Right lobe of liver (tissue), 6 donors: ENCODE results near the gene GGA1. TPM values are rescaled to one million over a fixed set of nuclear protein-coding genes. Genes with fewer than 3 reads are reported as not detected.

Experiments used
- ATAC-seq, 4 donors: fragments of 200-7000 bp; cut with Tn5 transposase; one replicate each; pipeline ENCODE4 v1.9.1; 2020; ENCODE audit warnings: mild to moderate bottlenecking in 4 of 4, moderate library complexity in 4 of 4
- DNase-seq, 3 donors: peaks; one replicate each; pipeline ENCODE4 v3.0.0-alpha.2; 2020
- H3K27ac ChIP-seq, 3 donors: fragments of 200-600 bp; one replicate each; pipeline ENCODE4 v1.8.0; 2022
- H3K27me3 ChIP-seq, 2 donors: fragments of 200-600 bp; one replicate each; pipeline ENCODE4 v1.8.0; 2022
- H3K36me3 ChIP-seq, 4 donors: fragments of 200-600 bp; sonication (generic) in 1 of 4; one replicate each; pipeline versions ENCODE4 v1.5.1 to v1.8.0; 2017 to 2022; ENCODE audit warnings: control low read depth in 1 of 4
- H3K4me1 ChIP-seq, 4 donors: fragments of 200-600 bp; sonication (generic) in 1 of 4; one replicate each; pipeline versions ENCODE4 v1.5.1 to v1.8.0; 2017 to 2022; ENCODE audit warnings: control low read depth in 1 of 4
- H3K4me3 ChIP-seq, 3 donors: fragments of 200-600 bp; one replicate each; pipeline ENCODE4 v1.8.0; 2022
- H3K9me3 ChIP-seq, 4 donors: fragments of 200-600 bp; sonication (generic) in 1 of 4; one replicate each; pipeline versions ENCODE4 v1.5.1 to v1.8.0; 2017 to 2022; ENCODE audit warnings: control low read depth in 1 of 4
- POLR2A ChIP-seq: fragments of 450-650 bp; IDR thresholded peaks from one replicate; pipeline ENCODE4 v1.6.1; 2017; ENCODE audit warnings: antibody characterized with exemption, mild to moderate bottlenecking
- whole genome bisulfite sequencing: methylation state at CpG from one replicate; pipeline ENCODE4 v1.1.6; 2018; ENCODE audit warnings: low coverage, low lambda C conversion rate; ENCODE audit not compliant: insufficient coverage; ENCODE audit errors: missing lambda C conversion rate; 5-methylcytosine and 5-hydroxymethylcytosine counted together
- intact Hi-C, 2 donors: fragments of 100-400 bp; cut with DNase I; formaldehyde crosslinking; loops; one replicate each; pipeline versions ENCODE4 v1.11.2 to v1.14.1; 2022
- total RNA-seq, 6 experiments: library from RNA; depleted of rRNA in 2 of 6; stranded (reverse); fragments of >200 nt in 2 of 6; fragmentation: NEBNext Ultra II Directional in 3 of 6; extraction: Animal tissue kit (Norgen Biotek cat#: 25700) in 3 of 6; gene quantifications; one replicate each; pipeline versions ENCODE4 v1.1.0 to v1.2.4, GENCODE V29; 2016 to 2023
- TF ChIP-seq, protein P1 (sequence below), 4 donors: fragments of 200-600 bp in 3 of 4; fragments of 450-650 bp in 1 of 4; IDR thresholded peaks; one replicate each; pipeline versions ENCODE4 v1.5.1 to v1.8.0; 2016 to 2022; ENCODE audit warnings: antibody characterized with exemption in 4 of 4, mild to moderate bottlenecking in 2 of 4
- donor health status: DM: no; HTN: yes; CAD: no.
- donor health status: DM: no; HTN: no; CAD: no.
- donor health status: DM: no; HTN: no; CAD: no.
- donor health status: DM: no; HTN: yes; CAD: no.
- donor health status: DM: no; HTN: yes; CAD: no.

The GGA1 gene
- total RNA-seq, 6 experiments from 2014 or later = 18.4 to 27.3 (median 24.1) TPM

GRCh38 chr22:37560608-37561211, 47.9 kb upstream of the GGA1 start:
- ATAC-seq (peak; percentile 4 to 23 (median 17)), DNase-seq (peak in 2 of 3 donors; percentile 80 to 83)
- no peaks in the 10 kb centered on the region for H3K27me3 ChIP-seq
- H3K4me3 ChIP-seq = peak overlapping the region; percentile 63 to 86 (median 84)
- peaks cover 0 to under 1% (median under 1%) of the 10 kb centered on the region in 4 donors for H3K36me3 ChIP-seq
- peak overlapping the region; percentile 95 to 99 (median 97) for H3K27ac ChIP-seq
- H3K9me3 ChIP-seq = no peaks in the 10 kb centered on the region
- intact Hi-C loops = no loop called here
- peaks cover 0 to 71% (median 38%) of the 10 kb centered on the region in 4 donors for H3K4me1 ChIP-seq
- WGBS = 0% methylated on average over 27 of the region's 72 CpGs
- TF ChIP-seq, protein P1, sequence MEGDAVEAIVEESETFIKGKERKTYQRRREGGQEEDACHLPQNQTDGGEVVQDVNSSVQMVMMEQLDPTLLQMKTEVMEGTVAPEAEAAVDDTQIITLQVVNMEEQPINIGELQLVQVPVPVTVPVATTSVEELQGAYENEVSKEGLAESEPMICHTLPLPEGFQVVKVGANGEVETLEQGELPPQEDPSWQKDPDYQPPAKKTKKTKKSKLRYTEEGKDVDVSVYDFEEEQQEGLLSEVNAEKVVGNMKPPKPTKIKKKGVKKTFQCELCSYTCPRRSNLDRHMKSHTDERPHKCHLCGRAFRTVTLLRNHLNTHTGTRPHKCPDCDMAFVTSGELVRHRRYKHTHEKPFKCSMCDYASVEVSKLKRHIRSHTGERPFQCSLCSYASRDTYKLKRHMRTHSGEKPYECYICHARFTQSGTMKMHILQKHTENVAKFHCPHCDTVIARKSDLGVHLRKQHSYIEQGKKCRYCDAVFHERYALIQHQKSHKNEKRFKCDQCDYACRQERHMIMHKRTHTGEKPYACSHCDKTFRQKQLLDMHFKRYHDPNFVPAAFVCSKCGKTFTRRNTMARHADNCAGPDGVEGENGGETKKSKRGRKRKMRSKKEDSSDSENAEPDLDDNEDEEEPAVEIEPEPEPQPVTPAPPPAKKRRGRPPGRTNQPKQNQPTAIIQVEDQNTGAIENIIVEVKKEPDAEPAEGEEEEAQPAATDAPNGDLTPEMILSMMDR (IDR thresholded peaks at IDR 0.05) = no peak
- TF ChIP-seq POLR2A = peak; percentile 0

GRCh38 chr22:37561212-37562048, 47.2 kb upstream of the GGA1 start:
- 0% methylated on average over 12 of the region's 56 CpGs for WGBS
- Histone ChIP-seq H3K27ac (peak overlapping the region; percentile 95 to 99 (median 97)), H3K9me3 (no peaks in the 10 kb centered on the region), H3K4me3 (peak overlapping the region; percentile 63 to 86 (median 84)), H3K36me3 (peaks cover 0 to 7% (median 4%) of the 10 kb centered on the region in 4 donors), H3K27me3 (no peaks in the 10 kb centered on the region), H3K4me1 (peaks cover 0 to 78% (median 45%) of the 10 kb centered on the region in 4 donors)
- intact Hi-C loops = no loop called here
- DNase-seq (peak; percentile 92 to 95 (median 94)), ATAC-seq (peak; percentile 56 to 70 (median 61))
- TF ChIP-seq POLR2A = peak; percentile 73
- TF ChIP-seq, protein P1 (IDR thresholded peaks at IDR 0.05) = peak; percentile 82 to 92 (median 88)

DNA sequence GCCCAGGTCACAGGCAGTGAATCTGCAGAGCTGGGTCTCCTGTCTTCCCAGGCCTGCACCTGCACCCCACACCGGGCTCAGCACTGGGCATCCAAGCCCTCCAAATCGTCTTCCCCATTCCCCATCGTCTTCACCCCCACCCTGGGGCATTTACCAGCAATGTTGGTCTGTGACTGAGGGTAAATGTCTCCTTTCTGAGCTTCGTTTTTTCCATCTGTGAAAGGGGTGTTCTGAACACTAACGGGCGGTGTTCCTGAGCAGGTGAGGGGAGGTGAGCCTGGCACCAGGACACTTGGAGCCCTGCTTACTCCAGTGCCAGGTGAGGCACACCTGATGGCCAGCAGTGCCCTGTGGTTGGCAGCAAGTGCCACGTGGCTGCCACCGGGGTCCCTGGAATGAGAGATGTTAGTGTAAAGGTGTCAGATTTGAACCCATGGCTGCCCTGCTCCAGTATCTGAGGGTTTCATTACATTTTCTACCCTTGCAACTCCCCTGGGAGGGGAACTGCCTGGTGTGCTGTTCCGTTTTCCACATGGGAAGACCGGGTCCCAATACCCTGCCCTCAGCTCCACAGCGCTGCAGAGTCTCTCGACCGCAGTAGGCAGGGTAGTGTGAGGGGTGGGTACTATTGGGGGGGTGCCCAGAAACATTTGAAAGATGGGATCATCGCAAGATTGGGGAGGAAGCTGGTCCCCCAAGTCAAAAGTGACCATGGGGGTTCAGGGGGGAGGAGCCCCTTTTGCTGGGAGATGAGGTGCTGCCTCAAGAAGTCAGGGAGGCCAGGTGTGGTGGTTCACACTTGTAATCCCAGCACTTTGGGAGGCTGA, 46.4 kb upstream of the GGA1 start:
- Histone ChIP-seq H3K27ac (peak overlapping the region; percentile 95 to 99 (median 97)), H3K4me1 (peaks cover 0 to 81% (median 49%) of the 10 kb centered on the region in 4 donors), H3K36me3 (peaks cover 0 to 14% (median 7%) of the 10 kb centered on the region in 4 donors), H3K9me3 (no peaks in the 10 kb centered on the region), H3K4me3 (peak overlapping the region; percentile 63 to 86 (median 84)), H3K27me3 (no peaks in the 10 kb centered on the region)
- DNase-seq = no peak
- 26% methylated on average over 7 of the region's 14 CpGs for WGBS
- ATAC-seq = no peak
- intact Hi-C loops = no loop called here
- TF ChIP-seq POLR2A = no peak
- TF ChIP-seq, protein P1 (IDR thresholded peaks at IDR 0.05) = no peak
